ENCODE measurements around the gene CHD1L.
"Not testable (repeated sequence)": the region's sequence is repeated elsewhere in the genome, so short reads cannot be mapped to it uniquely, and the experiment has no call there.

CHD1L gene

DNA sequence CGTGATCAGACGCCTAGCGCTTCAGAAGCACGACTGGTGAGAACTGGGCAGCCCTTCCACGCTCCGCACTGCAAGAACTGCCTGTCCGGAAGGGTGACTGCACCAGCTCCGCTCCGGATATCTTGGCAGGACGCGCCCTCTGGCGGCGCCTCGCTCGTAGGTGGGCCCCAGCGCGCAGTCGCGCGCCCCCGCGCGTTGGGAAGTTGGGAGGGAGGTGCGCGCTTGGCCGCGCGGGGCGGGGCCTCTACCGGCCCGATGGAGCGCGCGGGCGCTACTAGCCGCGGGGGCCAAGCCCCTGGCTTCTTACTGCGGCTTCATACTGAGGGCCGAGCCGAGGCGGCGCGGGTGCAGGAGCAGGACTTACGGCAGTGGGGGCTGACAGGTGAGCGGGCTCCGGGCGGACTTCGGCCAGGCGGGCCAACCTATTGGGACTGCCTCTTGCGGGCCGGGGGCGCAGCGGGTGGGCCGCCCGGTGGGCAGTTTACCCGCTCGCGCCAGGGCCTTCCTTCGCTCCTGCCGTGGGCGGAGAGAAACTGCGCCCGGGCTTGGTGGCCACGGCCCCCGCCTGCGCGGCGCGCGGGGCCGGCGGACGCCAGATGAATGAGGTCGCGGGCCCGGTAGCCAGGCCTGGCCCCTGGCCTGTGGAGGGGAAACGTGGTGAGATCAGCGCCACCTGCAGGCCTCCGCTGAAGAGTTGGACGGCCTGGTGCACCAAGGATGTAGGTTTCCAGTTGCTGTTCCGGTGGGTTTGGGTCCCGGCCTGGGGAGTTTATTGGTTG is at the start of gene CHD1L:
Gene CHD1L, plus strand, starts transcription at position 236 of the 779 bp plus-strand sequence. Its CDS starts 20 bp downstream, at position 256.
- DNase-seq (ENCODE audit: low read depth), result peak; percentile 89

DNA sequence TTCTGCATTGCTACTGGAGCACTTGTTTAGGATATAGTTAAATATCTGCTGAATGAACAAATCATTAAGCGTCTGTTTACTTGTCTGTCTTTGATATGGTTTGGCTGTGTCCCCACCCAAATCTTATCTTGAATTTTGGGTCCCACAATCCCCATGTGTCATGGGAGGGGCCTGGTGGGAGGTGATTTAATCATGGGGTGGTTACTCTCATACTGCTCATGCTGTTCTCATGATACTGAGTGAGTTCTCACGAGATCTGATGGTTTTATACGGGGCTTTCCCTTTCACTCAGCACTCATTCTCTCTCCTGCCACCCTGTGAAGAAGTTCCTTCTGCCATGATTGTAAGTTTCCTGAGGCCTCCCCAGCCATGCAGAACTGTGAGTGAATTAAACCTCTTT is 45.2 kb upstream of the CHD1L start:
- DNase-seq (ENCODE audit: low read depth), result not testable (repeated sequence)

DNA sequence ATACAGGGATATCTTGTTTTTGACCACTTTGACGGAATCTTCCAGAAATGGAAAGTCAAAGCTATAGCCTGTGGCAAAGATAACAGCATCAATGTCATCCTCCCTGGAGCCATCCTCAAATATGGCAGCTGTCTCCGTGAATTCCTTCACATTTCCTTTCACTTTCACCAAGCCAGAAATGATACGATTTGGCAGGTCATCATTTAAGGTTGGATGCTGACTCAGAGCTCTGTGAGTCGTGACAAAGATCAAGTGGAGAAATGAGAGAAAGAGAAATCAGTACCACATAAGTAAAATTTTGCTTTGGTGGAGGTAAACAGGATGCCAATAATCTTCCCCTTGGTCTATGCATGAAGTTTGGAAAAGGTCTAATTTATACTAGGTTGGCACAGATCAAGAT is 41.2 kb upstream of the CHD1L start:
- DNase-seq (ENCODE audit: low read depth), result no peak

DNA sequence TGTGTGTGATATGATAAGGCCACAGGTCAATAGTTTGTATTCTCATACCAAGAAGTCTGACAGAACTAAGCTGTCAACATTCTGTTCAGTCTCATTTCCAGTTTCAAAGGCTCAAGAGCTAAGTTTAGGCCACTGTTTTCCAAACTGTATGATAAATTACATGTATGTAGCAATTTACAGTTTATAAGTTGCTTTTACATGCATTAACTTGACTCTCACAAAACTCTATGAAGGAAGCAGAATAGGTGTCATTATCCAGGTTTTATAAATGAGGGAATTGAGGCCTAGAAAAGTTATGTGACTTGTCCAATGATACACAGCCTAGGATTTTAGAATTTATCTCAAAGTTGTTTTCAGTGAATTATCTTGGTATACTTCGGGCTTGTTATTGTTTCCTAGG is 40.7 kb upstream of the CHD1L start:
- no peak for DNase-seq (ENCODE audit: low read depth)

DNA sequence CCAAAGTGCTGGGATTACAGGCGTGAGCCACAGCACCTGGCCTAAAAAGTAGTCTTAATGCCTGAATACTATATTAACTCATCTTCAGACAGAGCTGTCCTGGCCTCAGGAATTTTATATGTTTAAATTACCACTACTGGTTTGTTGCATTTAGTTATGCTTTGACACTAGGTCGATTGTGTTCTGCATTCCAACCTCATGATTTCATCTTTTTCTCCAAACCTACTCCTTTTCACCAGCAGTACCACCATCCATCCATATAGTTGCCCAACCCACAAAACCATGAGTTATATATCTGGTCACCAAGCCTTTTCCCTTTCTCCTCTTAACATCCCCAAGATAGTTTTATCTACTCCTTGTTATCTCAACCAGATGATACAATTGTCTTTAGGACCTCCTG is 39.9 kb upstream of the CHD1L start:
- no peak for DNase-seq (ENCODE audit: low read depth)

DNA sequence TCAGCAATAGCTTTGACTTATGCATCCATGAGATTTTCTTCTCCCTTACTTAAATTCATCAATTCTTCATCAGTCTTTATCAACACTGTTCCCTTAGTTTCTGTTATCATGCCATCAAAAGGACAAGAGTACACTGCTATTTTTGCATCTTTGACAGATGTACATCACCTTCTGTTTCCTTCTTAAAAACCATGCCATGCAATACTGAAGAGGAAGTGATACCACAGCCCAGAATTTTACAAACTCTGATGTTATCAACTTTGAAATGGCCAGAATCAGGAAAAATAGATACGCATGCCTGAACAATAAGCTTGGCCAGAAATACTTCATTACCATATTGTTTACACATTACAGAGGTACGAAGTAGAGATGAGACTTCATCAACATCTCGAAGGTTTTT is 38.4 kb upstream of the CHD1L start:
- DNase-seq (ENCODE audit: low read depth), result no peak

DNA sequence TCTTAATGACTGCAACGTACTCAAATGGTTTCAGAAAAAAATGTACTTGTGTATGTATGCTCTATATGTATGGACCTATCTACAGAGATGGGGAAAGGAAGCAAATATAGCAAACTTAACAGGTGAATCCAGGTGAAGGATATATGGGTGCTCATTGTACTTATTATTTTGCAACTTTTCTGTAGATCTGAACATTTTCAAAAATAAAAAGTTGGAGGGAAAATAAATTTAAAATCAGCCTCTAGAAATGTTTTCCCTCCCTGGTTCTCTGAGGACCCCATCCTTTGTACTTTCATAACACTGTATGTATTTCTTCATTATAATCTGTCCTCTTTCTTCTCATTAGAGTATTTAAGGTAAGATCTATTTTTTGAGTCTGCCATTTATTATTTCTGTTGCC is 35.3 kb upstream of the CHD1L start:
- DNase-seq (ENCODE audit: low read depth), result no peak

DNA sequence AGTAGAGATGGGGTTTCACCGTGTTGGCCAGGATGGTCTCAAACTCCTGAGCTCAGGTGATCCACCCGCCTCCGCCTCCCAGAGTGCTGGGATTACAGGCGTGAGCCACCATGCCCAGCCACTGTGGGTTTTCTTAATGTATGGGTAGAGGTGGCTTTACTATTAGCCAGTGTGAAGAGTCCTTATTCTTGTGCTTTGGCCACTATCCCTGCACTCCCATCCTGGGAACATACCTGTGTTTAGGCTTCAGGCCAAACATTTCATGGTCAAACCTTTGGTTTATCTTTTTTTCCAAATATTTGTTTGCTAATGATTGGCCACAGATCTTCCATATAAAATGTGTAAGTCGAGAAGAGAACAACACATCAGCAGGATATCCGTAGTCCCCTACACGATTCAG is 33.9 kb upstream of the CHD1L start:
- no peak for DNase-seq (ENCODE audit: low read depth)

DNA sequence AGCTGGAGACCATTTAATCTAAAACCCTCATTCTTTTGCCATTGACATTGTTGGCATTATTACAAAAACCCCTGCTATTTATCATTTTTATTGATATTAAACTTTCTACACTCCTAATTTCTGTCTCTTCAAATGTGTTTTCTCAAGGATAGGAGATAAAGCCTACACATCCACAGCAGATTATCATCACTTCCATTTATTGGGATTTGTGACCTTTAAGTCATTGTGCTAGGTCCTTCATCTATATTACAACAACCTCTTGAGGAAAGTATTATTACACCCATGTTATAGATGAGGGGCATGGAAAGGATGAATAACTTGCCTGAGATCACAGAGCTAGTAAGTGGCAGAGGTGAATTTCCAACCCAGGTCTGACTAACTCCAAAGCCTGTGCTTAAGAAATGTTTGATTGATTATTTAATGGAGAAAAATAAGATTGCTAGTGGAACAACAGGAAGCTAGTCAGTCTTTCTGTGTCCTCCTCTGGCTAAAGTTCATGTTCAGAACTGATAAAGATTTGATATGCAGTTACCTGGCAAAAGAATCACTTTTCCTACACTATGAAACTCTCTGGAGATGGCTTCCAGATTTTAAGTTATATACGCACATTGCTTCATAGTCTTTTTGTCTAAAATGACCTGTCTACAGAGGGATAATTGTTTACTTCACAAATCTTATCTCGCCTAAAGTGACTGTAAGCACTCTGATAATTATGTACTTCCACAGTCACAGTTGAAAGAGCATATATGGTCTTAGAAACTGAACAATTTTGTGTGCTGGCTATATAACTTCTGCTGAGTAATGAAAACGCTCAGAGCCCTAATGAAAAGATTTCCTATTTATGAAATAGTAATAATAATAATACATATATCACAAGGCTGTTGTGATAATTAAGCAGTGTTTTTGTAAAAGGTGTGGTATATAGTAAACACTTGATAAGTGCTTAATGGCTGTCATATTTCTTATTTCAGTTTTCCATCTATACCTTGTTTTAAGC is 32.4 kb upstream of the CHD1L start:
- no peak for DNase-seq (ENCODE audit: low read depth)

DNA sequence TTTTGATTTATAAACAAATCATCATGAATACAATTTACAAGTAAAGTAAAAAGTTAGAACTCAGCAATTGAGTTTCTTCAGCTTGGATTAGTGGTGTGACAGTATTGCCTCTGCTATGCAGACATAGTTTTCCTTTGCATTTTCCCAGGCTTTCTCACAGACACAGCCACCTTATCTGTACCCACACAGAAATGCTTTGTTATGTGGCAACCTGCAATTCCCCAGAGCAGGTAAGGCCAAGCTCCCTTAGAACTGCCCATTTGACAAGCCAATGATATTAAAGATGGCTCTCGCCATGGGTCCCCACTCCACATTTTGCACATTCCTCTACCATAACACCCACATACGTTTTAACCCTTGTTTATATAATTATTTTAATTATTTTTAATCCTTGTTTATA is 31.5 kb upstream of the CHD1L start:
- no peak for DNase-seq (ENCODE audit: low read depth)

DNA sequence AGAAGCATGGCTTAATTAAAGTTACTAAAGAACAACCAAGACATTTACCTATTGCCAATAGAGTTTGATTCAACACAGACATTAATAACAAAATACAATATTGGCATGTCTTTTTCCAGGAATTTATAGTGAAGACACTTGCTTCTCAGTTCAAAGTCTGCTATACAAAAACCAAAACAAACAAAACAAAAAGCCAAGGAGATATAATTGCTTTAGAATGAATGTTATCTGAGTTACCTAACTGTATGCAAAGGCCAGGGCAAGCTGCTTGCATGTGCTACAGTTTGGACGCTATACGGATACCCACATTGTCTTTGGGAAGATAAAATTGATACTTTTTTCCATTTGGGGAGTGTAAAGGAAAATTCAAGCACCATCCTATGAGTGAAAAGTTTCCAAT is 30.9 kb upstream of the CHD1L start:
- DNase-seq (ENCODE audit: low read depth), result no peak

DNA sequence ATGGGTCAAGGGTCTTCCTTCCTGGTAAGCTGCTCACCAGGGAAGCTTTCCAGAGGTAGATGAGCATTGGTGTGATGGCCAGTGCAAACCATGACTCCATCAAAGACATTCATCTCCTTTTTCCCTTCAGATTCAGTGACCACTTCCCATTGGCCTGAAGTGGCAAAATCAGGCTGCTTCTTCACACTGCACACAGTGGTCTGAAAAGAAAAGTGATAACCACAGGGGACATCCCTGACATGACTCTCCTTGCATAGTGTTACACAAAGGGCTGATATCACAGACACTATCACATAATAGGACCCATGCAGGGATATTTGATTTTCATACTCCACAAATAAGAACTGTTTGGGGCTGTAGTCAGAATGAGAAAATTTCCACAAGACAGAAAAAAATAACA is 29.2 kb upstream of the CHD1L start:
- DNase-seq (ENCODE audit: low read depth), result no peak

DNA sequence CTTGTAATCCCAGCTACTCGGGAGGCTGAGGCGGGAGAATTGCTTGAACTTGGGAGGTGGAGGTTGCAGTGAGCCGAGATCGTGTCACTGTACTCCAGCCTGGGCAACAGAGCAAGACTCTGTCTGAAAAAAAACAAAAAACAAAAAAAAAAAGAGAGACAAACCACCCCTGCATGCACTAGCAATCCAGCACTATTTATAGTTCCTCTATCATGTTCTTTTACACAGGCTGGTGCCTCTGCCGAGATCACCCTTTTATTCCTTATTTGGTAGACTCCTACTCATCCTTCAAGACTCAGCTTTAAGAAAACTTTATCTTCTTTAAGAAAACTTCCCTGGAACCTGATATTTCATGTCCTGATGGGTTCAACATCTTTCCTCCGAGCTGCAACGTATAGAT is 28.2 kb upstream of the CHD1L start:
- no peak for DNase-seq (ENCODE audit: low read depth)

DNA sequence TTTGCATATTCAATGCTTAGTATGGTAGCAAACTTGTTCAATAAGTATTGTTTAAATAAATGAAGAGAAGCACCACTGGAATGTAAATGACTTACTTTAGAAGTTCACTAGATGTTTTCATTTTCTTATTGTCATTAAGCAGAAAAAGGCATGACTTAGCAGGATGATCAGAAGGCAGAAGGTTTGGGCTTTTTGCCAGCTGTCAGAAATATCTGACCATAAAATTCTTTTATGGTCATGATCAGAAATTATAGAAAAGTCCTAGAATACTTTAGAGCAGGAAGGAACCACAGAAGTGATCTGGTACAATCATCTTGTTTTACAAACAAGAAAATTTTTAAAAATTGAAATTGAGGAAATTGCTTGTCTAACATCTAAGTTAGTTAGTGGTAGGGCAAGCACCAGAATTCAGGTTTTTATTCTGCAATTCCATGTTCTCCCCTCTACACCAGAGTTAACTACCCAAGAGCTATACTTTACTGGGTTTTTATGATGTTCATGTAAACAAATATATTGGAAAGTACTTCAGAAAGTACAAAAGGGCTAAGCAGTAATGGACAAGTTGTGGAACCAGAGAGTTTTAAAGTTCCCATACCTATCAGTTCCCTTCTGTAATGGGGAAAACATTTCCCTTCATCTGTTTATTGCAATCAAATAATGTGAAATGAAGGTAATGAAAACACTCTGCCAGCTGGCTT is 27.5 kb upstream of the CHD1L start:
- no peak for DNase-seq (ENCODE audit: low read depth)

DNA sequence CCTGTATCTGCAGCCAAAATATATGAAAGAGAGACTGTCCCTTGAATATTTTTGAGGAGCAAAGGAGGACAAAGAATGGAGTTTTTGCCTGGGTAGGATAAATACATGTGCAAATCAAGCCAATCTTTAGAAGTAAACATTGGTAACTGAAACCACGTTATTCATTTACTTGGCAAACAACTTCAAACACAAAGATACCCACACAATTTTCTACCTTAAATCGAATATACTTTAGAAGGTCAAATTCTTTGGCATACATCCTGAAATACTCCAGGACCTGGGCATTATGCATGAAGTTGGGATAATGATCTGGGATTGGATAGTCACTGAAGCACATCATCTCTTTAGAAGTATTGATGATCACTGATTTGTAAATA is 27.0 kb upstream of the CHD1L start:
- DNase-seq (ENCODE audit: low read depth), result no peak

DNA sequence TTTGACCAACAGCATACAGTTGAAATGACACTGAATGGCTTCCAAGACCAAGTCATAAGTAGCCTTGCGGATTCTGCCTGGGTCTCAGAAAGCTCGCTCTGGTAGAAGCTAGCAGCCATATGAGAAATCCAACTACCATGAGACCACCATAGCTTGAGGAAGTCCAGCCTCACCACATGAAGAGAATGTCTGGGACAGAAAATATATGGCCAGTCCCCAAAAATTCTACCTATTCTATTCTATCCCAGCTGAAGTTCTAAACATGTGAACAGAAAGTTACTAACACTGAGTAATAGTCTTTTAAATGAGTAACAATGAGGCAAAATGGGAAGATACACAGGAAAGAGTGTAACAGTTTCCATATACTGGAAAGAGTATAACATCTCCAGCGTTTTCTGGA is 26.4 kb upstream of the CHD1L start:
- no peak for DNase-seq (ENCODE audit: low read depth)

DNA sequence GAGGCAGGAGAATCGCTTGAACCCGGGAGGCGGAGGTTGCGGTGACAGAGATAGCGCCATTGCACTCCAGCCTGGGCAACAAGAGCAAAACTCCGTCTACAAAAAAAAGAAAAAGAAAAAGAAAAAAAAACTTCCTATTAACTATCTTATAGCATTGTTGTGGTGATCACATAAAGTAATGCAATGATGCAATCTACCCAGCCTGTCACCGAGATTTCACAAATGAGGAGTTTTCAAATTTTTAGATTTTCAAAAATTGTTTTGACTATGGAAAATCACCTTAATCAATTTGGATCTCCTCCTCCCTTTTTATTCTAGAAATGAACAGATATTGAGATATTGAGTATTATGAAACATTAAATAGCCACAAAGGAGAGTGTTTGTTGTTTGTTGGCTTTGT is 25.3 kb upstream of the CHD1L start:
- DNase-seq (ENCODE audit: low read depth), result no peak

DNA sequence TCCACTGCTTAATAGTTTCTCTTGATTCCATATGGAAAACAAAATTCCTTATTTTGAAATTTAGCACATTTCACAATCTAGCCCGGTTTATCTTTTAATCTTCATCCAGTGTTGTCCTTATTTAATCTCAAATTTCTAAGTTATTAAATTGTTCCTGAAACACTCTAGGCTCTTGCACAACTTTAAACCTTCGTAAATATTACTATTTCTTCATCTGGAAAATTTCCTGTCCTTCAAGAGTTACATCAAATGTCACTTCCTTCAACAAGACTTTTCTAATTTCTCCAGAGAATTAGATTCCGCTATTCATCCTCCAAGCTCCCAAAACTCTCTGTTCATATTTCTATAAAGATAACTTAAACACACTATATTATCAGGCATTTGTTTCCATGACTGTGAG is 23.9 kb upstream of the CHD1L start:
- no peak for DNase-seq (ENCODE audit: low read depth)

DNA sequence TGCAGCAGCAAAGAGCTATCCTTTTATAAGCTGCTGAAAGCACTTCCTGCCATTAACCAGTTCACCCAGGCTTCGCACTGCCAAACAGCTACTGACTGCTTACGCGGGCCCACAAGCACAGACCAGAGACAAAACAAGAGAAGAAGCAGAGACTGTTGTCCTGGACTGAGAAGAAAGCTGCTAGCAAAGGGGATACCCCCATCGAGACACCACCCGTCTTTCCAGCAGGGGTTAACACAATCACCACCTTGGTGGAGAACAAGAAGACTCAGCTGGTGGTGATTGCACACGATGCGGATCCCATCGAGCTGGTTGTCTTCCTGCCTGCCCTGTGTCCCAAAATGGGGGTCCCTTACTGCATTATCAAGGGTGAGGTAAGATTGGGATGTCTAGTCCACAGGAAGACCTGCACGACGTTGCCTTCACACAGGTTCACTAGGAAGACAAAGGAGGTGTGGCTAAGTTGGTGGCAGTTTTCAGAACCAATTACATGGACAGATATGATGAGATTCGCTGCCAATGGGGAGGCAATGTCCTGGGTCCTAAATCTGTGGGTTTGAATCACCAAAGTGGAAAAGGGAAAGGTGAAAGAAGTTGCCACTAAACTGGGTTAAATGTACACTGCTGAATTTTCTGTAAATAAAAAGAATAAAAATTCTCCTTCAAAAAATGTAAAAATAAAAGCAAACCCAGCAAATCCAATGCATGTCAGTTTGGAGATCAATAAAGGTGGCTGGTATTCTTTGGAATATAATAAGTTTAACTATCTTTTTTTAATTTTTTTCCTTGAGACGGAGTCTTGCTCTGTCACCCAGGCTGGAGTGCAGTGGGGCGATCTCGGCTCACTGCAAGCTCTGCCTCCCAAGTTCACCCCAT is 18.5 kb upstream of the CHD1L start:
- DNase-seq (ENCODE audit: low read depth), result no peak

DNA sequence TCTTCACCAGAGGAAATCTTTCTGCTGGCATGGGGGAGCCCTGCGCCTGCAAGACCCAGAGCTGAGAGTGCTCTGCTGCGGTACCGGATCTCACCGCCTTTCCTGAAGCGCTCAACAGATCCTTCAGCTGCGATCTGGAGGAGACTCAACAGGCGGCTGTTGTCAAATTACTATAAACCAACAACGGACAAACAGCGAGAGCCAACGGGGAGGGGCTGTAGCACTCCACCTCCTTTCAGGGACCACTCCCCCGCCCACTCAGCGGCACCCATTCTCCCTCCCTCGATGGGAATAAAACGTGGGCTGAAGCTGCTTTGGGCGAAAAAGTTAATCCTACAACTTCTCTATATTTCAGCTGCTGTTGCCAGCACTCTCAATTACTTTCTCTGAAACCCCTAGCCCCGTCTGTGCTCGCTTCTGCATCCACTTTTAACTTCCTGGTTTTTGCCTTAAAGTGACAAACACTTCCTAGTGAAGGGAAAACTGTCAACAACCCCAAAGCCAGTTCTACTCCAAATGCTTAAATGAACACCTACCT is 17.2 kb upstream of the CHD1L start, which contains the start of gene FMO5:
Gene FMO5, minus strand, starts transcription at position 147 of the 538 bp plus-strand sequence. CDS start 310 bp downstream, outside the sequence.
- DNase-seq (ENCODE audit: low read depth), result peak; percentile 14

DNA sequence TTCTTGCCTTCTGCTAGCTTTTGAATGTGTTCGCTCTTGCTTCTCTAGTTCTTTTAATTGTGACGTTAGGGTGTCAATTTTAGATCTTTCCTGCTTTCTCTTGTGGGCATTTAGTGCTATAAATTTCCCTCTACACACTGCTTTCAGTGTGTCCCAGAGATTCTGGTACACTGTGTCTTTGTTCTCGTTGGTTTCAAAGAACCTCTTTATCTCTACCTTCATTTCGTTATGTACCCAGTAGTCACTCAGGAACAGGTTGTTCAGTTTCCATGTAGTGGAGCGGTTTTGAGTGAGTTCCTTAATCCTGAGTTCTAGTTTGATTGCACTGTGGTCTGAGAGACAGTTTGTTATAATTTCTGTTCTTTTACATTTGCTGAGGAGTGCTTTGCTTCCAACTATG is 11.5 kb upstream of the CHD1L start:
- DNase-seq (ENCODE audit: low read depth), result not testable (repeated sequence)

Data from stimulated activated CD8-positive, alpha-beta memory T cell treated with anti-CD3 and anti-CD28 coated beads, Interleukin-12 subunit alpha, Interleukin-12 subunit beta, amount 100 ng/mL, for 4 hours (primary cell).